Effector memory CD4-positive, alpha-beta T cell (primary cell): ENCODE results near the gene MED16.
"Not testable (repeated sequence)": the region's sequence is repeated elsewhere in the genome, so short reads cannot be mapped to it uniquely, and the experiment has no call there.

Source experiments
- DNase-seq, 3 donors: peaks; one replicate each; pipeline ENCODE4 v3.0.0-alpha.2; 2020
- H3K27ac ChIP-seq: 2 replicates; pipeline ENCODE4 v1.7.0; 2013; ENCODE audit warnings: mild to moderate bottlenecking, low read length, moderate library complexity; ENCODE audit not compliant: insufficient read depth, poor library complexity, severe bottlenecking
- H3K27me3 ChIP-seq: replicated peaks from 2 replicates; pipeline ENCODE4 v1.7.0; 2013; ENCODE audit warnings: mild to moderate bottlenecking, low read length; ENCODE audit not compliant: insufficient read depth, control insufficient read depth, poor library complexity, severe bottlenecking
- H3K36me3 ChIP-seq: 2 replicates; pipeline ENCODE4 v1.7.0; 2013; ENCODE audit warnings: mild to moderate bottlenecking, low read length, moderate library complexity; ENCODE audit not compliant: control insufficient read depth, insufficient read depth
- H3K4me1 ChIP-seq: 2 replicates; pipeline ENCODE4 v1.7.0; 2013; ENCODE audit warnings: low read length, mild to moderate bottlenecking; ENCODE audit not compliant: control insufficient read depth, insufficient read depth, poor library complexity, severe bottlenecking
- H3K4me3 ChIP-seq: 2 replicates; pipeline ENCODE4 v1.7.0; 2013; ENCODE audit warnings: low read length, low read depth, mild to moderate bottlenecking; ENCODE audit not compliant: insufficient read depth, poor library complexity, severe bottlenecking
- H3K9me3 ChIP-seq: 2 replicates; pipeline ENCODE4 v1.7.0; 2013; ENCODE audit warnings: mild to moderate bottlenecking, low read length, moderate library complexity; ENCODE audit not compliant: control insufficient read depth

MED16 gene

GRCh38 chr19:823565-824121 lies 69.3 kb downstream of the MED16 start:
- Histone ChIP-seq H3K9me3 (no peaks in the 10 kb centered on the region), H3K36me3 (no peaks in the 10 kb centered on the region), H3K27me3 (peaks cover 15% of the 10 kb centered on the region), H3K4me1 (peaks cover 11% of the 10 kb centered on the region), H3K27ac (no peak overlapping the region), H3K4me3 (no peak overlapping the region)
- DNase-seq: no peak

DNA sequence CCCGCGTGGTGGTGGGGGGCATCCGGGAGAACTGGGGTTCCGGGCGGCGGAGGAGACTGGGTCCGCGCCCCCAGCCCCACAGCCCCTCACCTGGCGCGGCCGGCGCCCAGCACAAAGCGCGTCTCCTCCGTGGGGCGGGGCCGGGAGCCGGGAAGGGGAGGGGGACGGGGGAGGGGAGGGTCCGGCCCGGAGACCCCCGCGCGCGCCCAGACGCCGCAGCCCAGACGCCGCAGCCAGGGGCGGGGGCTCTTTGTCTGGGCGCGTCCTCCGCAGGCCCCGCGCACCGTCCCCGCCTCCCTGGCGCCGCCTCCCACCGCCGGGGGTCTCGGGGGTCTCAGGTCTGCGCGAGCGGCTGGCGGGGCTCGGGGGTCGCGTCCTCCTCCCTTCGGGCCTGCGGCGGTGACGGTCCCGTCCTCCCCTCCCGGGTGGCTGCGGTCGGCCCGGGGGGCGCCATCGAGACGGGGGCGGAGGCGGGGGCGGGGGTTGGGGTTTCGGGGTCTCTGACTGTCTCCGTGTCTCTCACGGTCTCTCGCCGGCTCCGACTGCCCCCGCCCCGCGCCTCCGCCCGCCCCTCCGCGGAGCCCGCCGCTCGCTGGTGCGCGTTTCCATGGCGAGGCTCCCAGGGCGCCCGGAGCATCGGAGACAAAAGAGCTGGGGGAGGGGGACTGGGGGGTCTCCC lies 71.0 kb downstream of the MED16 start, which contains the start of gene PLPPR3:
Gene PLPPR3 (minus strand): TSS at position 131 of the 679 bp plus-strand sequence. CDS start 396 bp downstream, outside the sequence.
- Histone ChIP-seq H3K9me3 (no peaks in the 10 kb centered on the region), H3K27ac (no peak within 1 kb of the TSS), H3K4me1 (peaks cover 11% of the 10 kb centered on the region), H3K4me3 (no peak within 1 kb of the TSS), H3K36me3 (no peaks in the 10 kb centered on the region), H3K27me3 (peaks cover 15% of the 10 kb centered on the region)
- no peak for DNase-seq

DNA sequence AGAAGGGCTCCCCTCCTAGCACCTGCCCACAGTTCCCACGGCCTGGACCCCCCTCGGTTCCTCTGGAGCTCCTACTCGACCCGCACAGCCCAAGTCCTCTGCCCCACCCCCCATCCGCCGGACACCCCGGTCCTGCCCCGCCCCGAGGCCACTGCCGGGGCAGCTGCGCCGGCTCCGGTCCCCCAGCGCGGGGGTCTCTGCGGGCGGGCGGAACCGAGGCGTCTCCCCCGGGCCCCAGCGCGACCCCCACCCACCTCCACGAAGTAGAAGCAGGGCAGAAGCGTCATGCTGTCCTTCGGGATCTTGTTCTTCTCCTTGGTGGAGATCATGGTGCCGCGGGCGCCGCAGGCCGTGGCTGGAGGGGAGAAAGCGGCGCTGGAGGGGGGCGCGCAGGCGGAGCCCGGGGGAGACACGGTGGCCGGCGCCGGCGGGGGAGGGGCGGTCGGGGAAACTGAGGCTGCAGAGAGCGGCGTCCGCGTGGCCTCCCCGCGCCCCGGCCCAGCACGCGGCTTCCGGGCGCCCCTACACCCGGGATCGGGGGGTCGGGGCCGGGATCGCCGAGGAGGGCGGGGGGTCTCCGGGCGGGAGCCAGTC lies 71.7 kb downstream of the MED16 start:
- DNase-seq: no peak

DNA sequence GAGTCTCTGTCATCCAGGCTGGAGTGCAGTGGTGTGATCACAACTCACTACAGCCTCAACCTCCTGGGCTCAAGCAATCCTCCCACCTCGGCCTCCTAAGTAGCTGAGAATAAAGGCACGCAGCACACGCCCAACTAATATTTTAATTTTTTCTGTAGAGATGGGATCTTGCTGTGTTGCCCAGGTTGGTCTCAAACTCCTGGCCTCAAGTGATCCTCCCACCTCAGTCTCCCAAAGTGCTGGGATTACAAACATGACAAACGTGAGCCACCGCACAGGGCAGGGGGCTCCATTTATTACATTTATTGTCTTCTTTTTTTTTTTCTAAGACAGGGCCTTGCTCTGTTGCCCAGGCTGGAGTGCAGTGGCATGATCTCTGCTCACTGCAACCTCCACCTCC lies 72.8 kb downstream of the MED16 start:
- not testable (repeated sequence) for H3K27ac ChIP-seq, H3K36me3 ChIP-seq, H3K4me3 ChIP-seq, DNase-seq, H3K9me3 ChIP-seq
- peaks cover 15% of the 10 kb centered on the region for H3K27me3 ChIP-seq
- H3K4me1 ChIP-seq: peaks cover 11% of the 10 kb centered on the region

More for the DNA sequence above, 71.7 kb downstream of the MED16 start:
- Histone ChIP-seq H3K36me3 (no peaks in the 10 kb centered on the region), H3K9me3 (no peaks in the 10 kb centered on the region), H3K4me3 (no peak overlapping the region), H3K27ac (no peak overlapping the region), H3K4me1 (peaks cover 11% of the 10 kb centered on the region), H3K27me3 (peaks cover 15% of the 10 kb centered on the region)
